ENCODE results near the gene GJA9. TPM values are rescaled to one million over a fixed set of nuclear protein-coding genes. Genes with fewer than 3 reads are reported as not detected.

The GJA9 gene
- total and polyA plus RNA-seq, 12 donors, result not detected

GRCh38 chr1:38826262-38826661 is 55.1 kb downstream of the GJA9 start:
- TF ChIP-seq CTCF (IDR thresholded peaks at IDR 0.05), result no peak
- Histone ChIP-seq H3K27me3 (peaks cover 0 to 43% (median 14%) of the 10 kb centered on the region in 7 donors), H3K27ac (no peak overlapping the region), H3K4me3 (no peak overlapping the region), H3K9me3 (no peaks in the 10 kb centered on the region), H3K36me3 (no peaks in the 10 kb centered on the region), H3K4me1 (no peaks in the 10 kb centered on the region)
- intact Hi-C loops (cut with DNase I), result no loop called here
- 78 to 83% methylated on average over 3 of the region's 3 CpGs for WGBS, 2 donors
- no peak for DNase-seq
- ATAC-seq, result no peak

Other genes starting within 250 kb of the GJA9 start
- gene RRAGC, start 21.8 kb downstream of the GJA9 start, total RNA-seq, result 10 to 100 TPM; 20.3 to 32.3 (median 23.2) TPM
- 10 to 100 TPM in 1 of 2 donors, 1 to 10 TPM in 1; 6.9 to 16.6 TPM for gene RRAGC, start 21.8 kb downstream of the GJA9 start, polyA plus RNA-seq
- gene MYCBP, start 8.2 kb downstream of the GJA9 start, total RNA-seq, result 10 to 100 TPM in 2 of 10 donors, 1 to 10 TPM in 8; 5.4 to 22.8 (median 8.2) TPM
- 1 to 10 TPM; 3.9 to 8.8 TPM for gene MYCBP, start 8.2 kb downstream of the GJA9 start, polyA plus RNA-seq
- gene RHBDL2, start 60.2 kb upstream of the GJA9 start, total RNA-seq, result under 1 TPM in 2 of 10 donors, not detected in 8; 0.11 to 0.37 TPM
- under 1 TPM; 0.30 to 0.51 TPM for gene RHBDL2, start 60.2 kb upstream of the GJA9 start, polyA plus RNA-seq
- gene AKIRIN1, start 109.7 kb upstream of the GJA9 start, total RNA-seq, result 10 to 100 TPM; 47.3 to 73.8 (median 58.8) TPM
- 10 to 100 TPM; 12.9 to 29.9 TPM for gene AKIRIN1, start 109.7 kb upstream of the GJA9 start, polyA plus RNA-seq
- gene NDUFS5, start 144.8 kb upstream of the GJA9 start, total RNA-seq, result 100 to 1,000 TPM; 303 to 646 (median 513) TPM
- 1,000 to 10,000 TPM; 1,540 to 6,035 TPM for gene NDUFS5, start 144.8 kb upstream of the GJA9 start, polyA plus RNA-seq